Measurements from ENCODE around the gene CHTOP. TPM values are rescaled to one million over a fixed set of nuclear protein-coding genes. Genes with fewer than 3 reads are reported as not detected.
A peak's percentile ranks its signal among the peaks of the same experiment; 100 is the strongest.

The CHTOP gene
- total and polyA plus RNA-seq, 2 of the 13 experiments (the other 11 are each of a cell fraction or from before 2014, with no cell fraction given): 38.0 to 51.9 TPM

DNA sequence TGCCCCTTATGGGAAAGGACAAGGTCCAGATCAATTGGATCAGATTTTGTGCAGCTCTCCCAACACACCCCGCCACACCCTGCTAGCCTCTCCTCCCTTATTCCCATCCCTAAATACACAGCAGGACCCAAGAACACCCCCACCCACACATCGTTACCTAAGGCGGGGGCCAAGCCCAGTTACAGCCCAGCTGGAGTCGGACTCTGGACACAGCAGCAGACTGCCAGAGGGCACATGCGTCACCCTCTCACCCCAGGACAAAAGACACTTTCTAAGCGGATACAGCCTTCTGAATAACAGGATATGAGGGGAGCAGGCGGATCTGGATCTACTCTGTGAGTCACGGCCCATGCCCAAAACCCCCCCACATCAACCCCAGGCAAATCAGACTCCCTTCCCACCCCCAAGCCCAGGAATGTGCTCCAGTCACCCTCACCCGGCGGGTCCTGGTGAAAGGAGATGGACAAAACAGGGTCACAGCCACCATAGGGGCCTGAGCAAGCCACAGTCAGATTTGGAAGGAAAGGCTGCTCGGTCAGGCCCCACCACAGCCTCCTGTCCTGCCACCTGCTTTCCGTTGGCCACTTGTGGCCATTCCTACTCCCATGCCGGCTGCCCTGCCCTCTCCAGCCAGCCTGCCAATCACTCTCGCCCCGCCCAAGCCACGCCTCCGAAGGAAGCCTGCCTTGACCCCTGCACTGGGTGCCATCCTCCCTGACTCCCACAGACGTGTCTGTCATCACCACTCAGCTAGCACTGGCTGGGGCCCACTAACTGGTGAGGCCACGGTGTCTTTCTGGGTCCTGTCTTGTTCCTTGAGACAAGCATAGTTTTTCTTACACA lies 24.9 kb upstream of the CHTOP start (continued):
- TF ChIP-seq FIP1L1 (IDR thresholded peaks at IDR 0.05; ENCODE audit: borderline replicate concordance, insufficient read depth, low read depth, low read length) (0 out of 2 replicates have a peak, but pooled peaks have one; percentile 27), ZBTB42 (CRISPR knock-in tag; IDR thresholded peaks at IDR 0.05) (0 out of 2 replicates have a peak, but pooled peaks have one; percentile 34), MIXL1 (CRISPR knock-in tag; IDR thresholded peaks at IDR 0.05) (peak; percentile 27; the same call in 1 of the 2 replicates), SATB2 (CRISPR knock-in tag; IDR thresholded peaks at IDR 0.05) (no peak), RARG (CRISPR knock-in tag; IDR thresholded peaks at IDR 0.05; ENCODE audit: low read depth) (no peak), ZNF773 (CRISPR knock-in tag; IDR thresholded peaks at IDR 0.05; ENCODE audit: borderline replicate concordance) (no peak), SAP130 (CRISPR knock-in tag; IDR thresholded peaks at IDR 0.05; ENCODE audit: low read depth) (peak; percentile 84), ZNF333 (CRISPR knock-in tag; IDR thresholded peaks at IDR 0.05; ENCODE audit: borderline replicate concordance) (0 out of 2 replicates have a peak, but pooled peaks have one; percentile 7), ZNF274 (CRISPR knock-in tag; IDR thresholded peaks at IDR 0.05) (no peak; the same call in 1 of the 2 replicates), ZNF607 (CRISPR knock-in tag; IDR thresholded peaks at IDR 0.05; ENCODE audit: borderline replicate concordance) (peak; percentile 81; the same call in 1 of the 2 replicates), PCBP2 (optimal IDR thresholded peaks at IDR 0.05; ENCODE audit: low read depth, low read length, poor library complexity, severe bottlenecking) (peak; percentile 18), ZNF550 (CRISPR knock-in tag; IDR thresholded peaks at IDR 0.05; ENCODE audit: borderline replicate concordance) (no peak), CREB1 (IDR thresholded peaks at IDR 0.05) (peak; percentile 65; the same call in 1 of the 2 replicates), CREB1 (CRISPR knock-in tag; IDR thresholded peaks at IDR 0.05) (0 out of 2 replicates have a peak, but pooled peaks have one; percentile 27), ATF4 (CRISPR knock-in tag; IDR thresholded peaks at IDR 0.05) (0 out of 4 replicates have a peak, but pooled peaks of 1 of the 2 experiments have one; percentile 51), THYN1 (CRISPR knock-in tag; IDR thresholded peaks at IDR 0.05; ENCODE audit: borderline replicate concordance, low read depth) (no peak), ZNF143 (CRISPR knock-in tag; IDR thresholded peaks at IDR 0.05) (no peak), CSRNP1 (CRISPR knock-in tag; IDR thresholded peaks at IDR 0.05) (no peak), ZNF432 (CRISPR knock-in tag; IDR thresholded peaks at IDR 0.05; ENCODE audit: borderline replicate concordance) (no peak), ZNF124 (CRISPR knock-in tag; IDR thresholded peaks at IDR 0.05) (no peak), ZNF496 (CRISPR knock-in tag; IDR thresholded peaks at IDR 0.05; ENCODE audit: insufficient replicate concordance) (no peak), ZNF354B (CRISPR knock-in tag; IDR thresholded peaks at IDR 0.05) (no peak)
- TF ChIP-seq, protein P1, sequence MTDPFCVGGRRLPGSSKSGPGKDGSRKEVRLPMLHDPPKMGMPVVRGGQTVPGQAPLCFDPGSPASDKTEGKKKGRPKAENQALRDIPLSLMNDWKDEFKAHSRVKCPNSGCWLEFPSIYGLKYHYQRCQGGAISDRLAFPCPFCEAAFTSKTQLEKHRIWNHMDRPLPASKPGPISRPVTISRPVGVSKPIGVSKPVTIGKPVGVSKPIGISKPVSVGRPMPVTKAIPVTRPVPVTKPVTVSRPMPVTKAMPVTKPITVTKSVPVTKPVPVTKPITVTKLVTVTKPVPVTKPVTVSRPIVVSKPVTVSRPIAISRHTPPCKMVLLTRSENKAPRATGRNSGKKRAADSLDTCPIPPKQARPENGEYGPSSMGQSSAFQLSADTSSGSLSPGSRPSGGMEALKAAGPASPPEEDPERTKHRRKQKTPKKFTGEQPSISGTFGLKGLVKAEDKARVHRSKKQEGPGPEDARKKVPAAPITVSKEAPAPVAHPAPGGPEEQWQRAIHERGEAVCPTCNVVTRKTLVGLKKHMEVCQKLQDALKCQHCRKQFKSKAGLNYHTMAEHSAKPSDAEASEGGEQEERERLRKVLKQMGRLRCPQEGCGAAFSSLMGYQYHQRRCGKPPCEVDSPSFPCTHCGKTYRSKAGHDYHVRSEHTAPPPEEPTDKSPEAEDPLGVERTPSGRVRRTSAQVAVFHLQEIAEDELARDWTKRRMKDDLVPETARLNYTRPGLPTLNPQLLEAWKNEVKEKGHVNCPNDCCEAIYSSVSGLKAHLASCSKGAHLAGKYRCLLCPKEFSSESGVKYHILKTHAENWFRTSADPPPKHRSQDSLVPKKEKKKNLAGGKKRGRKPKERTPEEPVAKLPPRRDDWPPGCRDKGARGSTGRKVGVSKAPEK (CRISPR knock-in tag; IDR thresholded peaks at IDR 0.05; ENCODE audit: borderline replicate concordance): no peak

Measured in HepG2 (cell line).